ENCODE measurements around the gene LYPD1. TPM values are rescaled to one million over a fixed set of nuclear protein-coding genes. Genes with fewer than 3 reads are reported as not detected.

LYPD1 gene
- total RNA-seq, 2 donors from 2014 or later = 0.18 TPM; not detected in 1

DNA sequence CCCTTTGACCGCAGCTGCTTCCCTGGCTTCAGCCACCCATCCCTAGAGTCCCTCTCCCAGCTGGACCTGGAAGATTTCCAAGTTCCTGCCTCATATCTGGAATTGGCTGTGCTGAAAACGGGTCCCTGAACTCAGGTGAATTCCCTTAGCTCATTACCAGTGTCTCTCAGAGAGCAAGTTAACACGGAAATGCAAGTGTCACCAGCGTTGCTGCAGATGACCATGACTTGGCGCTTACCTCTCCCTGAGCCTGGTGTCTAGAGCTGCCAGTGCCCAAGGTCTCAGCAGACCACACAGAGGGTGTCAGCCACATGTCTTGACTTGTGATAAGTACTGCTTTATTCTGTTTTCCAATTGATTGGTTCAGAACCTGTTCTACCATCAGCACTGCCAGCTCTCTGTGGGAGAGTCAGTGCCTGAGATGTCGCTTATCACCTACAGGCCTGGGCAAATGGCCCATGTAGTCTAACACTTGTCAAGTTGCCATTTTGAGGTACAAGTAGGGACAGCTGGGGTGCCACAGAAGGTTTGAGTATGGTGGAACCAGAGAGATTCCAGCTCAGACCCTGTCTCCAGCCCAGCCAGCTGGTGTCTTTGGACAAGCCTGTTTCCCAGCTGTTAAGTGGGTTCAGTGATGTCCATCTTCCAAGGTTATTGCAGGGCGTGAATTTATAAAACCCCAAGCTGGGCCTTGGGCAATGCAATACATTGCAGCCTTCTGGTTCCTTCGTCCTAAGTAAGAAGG, 48.7 kb downstream of the LYPD1 start:
- DNase-seq (ENCODE audit: low spot score) = peak; percentile 20
- WGBS = 47% methylated on average over 8 of the region's 8 CpGs
- Histone ChIP-seq H3K4me1 (replicated peaks) (no peaks in the 10 kb centered on the region), H3K4me3 (no peak overlapping the region), H3K27me3 (replicated peaks; ENCODE audit: insufficient read depth) (no peaks in the 10 kb centered on the region), H3K36me3 (no peaks in the 10 kb centered on the region), H3K9me3 (no peaks in the 10 kb centered on the region), H3K27ac (no peak overlapping the region)
- intact Hi-C loops (cut with DNase I) = no loop called here
- TF ChIP-seq POLR2AphosphoS5 (IDR thresholded peaks at IDR 0.05) (peak; percentile 31), POLR2A (IDR thresholded peaks at IDR 0.05) (no peak)
- TF ChIP-seq, protein P1, sequence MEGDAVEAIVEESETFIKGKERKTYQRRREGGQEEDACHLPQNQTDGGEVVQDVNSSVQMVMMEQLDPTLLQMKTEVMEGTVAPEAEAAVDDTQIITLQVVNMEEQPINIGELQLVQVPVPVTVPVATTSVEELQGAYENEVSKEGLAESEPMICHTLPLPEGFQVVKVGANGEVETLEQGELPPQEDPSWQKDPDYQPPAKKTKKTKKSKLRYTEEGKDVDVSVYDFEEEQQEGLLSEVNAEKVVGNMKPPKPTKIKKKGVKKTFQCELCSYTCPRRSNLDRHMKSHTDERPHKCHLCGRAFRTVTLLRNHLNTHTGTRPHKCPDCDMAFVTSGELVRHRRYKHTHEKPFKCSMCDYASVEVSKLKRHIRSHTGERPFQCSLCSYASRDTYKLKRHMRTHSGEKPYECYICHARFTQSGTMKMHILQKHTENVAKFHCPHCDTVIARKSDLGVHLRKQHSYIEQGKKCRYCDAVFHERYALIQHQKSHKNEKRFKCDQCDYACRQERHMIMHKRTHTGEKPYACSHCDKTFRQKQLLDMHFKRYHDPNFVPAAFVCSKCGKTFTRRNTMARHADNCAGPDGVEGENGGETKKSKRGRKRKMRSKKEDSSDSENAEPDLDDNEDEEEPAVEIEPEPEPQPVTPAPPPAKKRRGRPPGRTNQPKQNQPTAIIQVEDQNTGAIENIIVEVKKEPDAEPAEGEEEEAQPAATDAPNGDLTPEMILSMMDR (IDR thresholded peaks at IDR 0.05) = no peak

DNA sequence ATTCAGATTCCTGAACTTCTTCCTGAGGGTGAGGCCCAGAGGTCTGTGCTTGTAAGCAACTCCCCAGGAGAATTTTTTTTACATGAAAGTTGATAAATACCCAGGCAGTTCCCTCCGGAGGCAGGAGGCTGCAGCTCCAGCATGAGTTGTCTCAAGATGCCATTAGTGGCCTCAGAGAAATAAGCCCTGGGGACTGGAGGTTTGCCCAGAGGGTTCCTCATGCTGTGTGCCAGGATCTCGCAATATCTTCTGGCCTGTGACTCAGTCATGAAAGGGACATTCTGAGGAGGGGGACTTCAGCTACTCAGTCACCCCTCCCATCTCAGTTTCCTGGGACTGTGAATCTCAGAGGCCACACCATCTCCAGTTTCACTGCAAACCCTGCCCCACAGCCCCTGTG, 49.9 kb downstream of the LYPD1 start:
- Histone ChIP-seq H3K27me3 (replicated peaks; ENCODE audit: insufficient read depth) (no peaks in the 10 kb centered on the region), H3K36me3 (no peaks in the 10 kb centered on the region), H3K4me3 (no peak overlapping the region), H3K9me3 (no peaks in the 10 kb centered on the region), H3K27ac (no peak overlapping the region), H3K4me1 (replicated peaks) (no peaks in the 10 kb centered on the region)
- 57% methylated on average over 1 of the region's 2 CpGs for WGBS
- TF ChIP-seq POLR2AphosphoS5 (IDR thresholded peaks at IDR 0.05) (no peak), POLR2A (IDR thresholded peaks at IDR 0.05) (no peak)
- TF ChIP-seq, protein P1 (IDR thresholded peaks at IDR 0.05) = no peak
- no peak for DNase-seq (ENCODE audit: low spot score)
- intact Hi-C loops (cut with DNase I) = no loop called here

DNA sequence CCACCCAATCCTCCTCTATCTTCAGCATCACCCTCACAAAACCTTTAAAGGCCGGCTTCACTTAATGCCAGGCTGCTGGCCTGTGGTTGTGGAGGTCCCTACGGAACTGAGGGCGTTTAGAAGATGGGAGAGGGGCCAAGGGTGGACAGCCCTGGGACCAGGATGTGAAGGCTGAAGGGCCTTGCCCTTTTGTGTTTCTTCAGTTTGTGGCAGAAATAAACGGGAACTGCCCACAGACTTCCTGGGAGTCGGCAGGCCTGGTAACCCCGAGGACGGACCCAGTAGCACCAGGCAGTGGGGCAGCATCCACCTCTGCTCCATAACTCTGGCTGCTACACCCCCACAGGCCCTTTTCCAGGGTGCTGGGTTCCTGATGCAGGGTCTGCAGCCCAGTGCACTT, 51.3 kb downstream of the LYPD1 start:
- no peaks in the 10 kb centered on the region for H3K9me3 ChIP-seq
- no peak for DNase-seq (ENCODE audit: low spot score)
- no peak overlapping the region for H3K27ac ChIP-seq
- no peak overlapping the region for H3K4me3 ChIP-seq
- H3K27me3 ChIP-seq (replicated peaks; ENCODE audit: insufficient read depth) = no peaks in the 10 kb centered on the region
- H3K36me3 ChIP-seq = no peaks in the 10 kb centered on the region
- intact Hi-C loops (cut with DNase I) = no loop called here
- H3K4me1 ChIP-seq (replicated peaks) = no peaks in the 10 kb centered on the region
- WGBS = 92% methylated on average over 7 of the region's 7 CpGs
- TF ChIP-seq POLR2A (IDR thresholded peaks at IDR 0.05) (no peak), POLR2AphosphoS5 (IDR thresholded peaks at IDR 0.05) (no peak)
- TF ChIP-seq, protein P1 (IDR thresholded peaks at IDR 0.05) = no peak

GRCh38 chr2:132617989-132618388, 52.0 kb downstream of the LYPD1 start:
- TF ChIP-seq, protein P1 (IDR thresholded peaks at IDR 0.05) = no peak
- no peak for TF ChIP-seq POLR2A (IDR thresholded peaks at IDR 0.05)
- no peak for TF ChIP-seq POLR2AphosphoS5 (IDR thresholded peaks at IDR 0.05)
- H3K27me3 ChIP-seq (replicated peaks; ENCODE audit: insufficient read depth) = no peaks in the 10 kb centered on the region
- no peaks in the 10 kb centered on the region for H3K36me3 ChIP-seq
- H3K4me3 ChIP-seq = no peak overlapping the region
- DNase-seq (ENCODE audit: low spot score) = no peak
- WGBS = 86% methylated on average over 3 of the region's 3 CpGs
- H3K9me3 ChIP-seq = no peaks in the 10 kb centered on the region
- no peak overlapping the region for H3K27ac ChIP-seq
- intact Hi-C loops (cut with DNase I) = no loop called here
- H3K4me1 ChIP-seq (replicated peaks) = no peaks in the 10 kb centered on the region
